Trophoblast cell (in vitro differentiated cells and primary cell): ENCODE results near the gene EEFSEC.

Source experiments
- DNase-seq, 2 donors: peaks; one replicate each; pipeline ENCODE4 v3.0.0-alpha.2; 2016
- H2AFZ ChIP-seq: 2 replicates; pipeline ENCODE4 v1.6.1; 2013; ENCODE audit warnings: low read length, moderate library complexity, mild to moderate bottlenecking; ENCODE audit not compliant: insufficient read depth, poor library complexity
- H2AK5ac ChIP-seq: 2 replicates; pipeline ENCODE4 v1.6.1; 2013; ENCODE audit warnings: mild to moderate bottlenecking, low read length
- H2BK120ac ChIP-seq: 2 replicates; pipeline ENCODE4 v1.6.1; 2013; ENCODE audit warnings: low read length, mild to moderate bottlenecking, moderate library complexity; ENCODE audit not compliant: insufficient read depth, poor library complexity
- H2BK12ac ChIP-seq: 2 replicates; pipeline ENCODE4 v1.6.1; 2013; ENCODE audit warnings: mild to moderate bottlenecking, low read length, moderate library complexity
- H2BK5ac ChIP-seq: 2 replicates; pipeline ENCODE4 v1.6.1; 2013; ENCODE audit warnings: low read length, low read depth, moderate library complexity, mild to moderate bottlenecking; ENCODE audit not compliant: poor library complexity
- H3K14ac ChIP-seq: 2 replicates; pipeline ENCODE4 v1.6.1; 2013; ENCODE audit warnings: mild to moderate bottlenecking, low read length
- H3K18ac ChIP-seq: 2 replicates; pipeline ENCODE4 v1.6.1; 2013; ENCODE audit warnings: mild to moderate bottlenecking, low read length
- H3K23ac ChIP-seq: 2 replicates; pipeline ENCODE4 v1.6.1; 2013; ENCODE audit warnings: low read length
- H3K27ac ChIP-seq: 2 replicates; pipeline ENCODE4 v1.5.1; 2013; ENCODE audit warnings: low read depth, mild to moderate bottlenecking, inconsistent platforms, low read length, moderate library complexity
- H3K27me3 ChIP-seq: 2 replicates; pipeline ENCODE4 v1.6.1; 2013; ENCODE audit warnings: inconsistent platforms, mild to moderate bottlenecking, low read length, moderate library complexity; ENCODE audit not compliant: insufficient read depth
- H3K36me3 ChIP-seq, 2 experiments: 1 replicate in 1 of 2; 2 replicates in 1 of 2; pipeline ENCODE4 v1.6.1; 2013; ENCODE audit warnings: low read length in 2 of 2, mild to moderate bottlenecking in 2 of 2, moderate library complexity in 1 of 2; ENCODE audit not compliant: insufficient read depth in 2 of 2, control insufficient read depth in 1 of 2
- H3K4ac ChIP-seq: 2 replicates; pipeline ENCODE4 v1.6.1; 2013; ENCODE audit warnings: low read depth, mild to moderate bottlenecking, low read length, moderate library complexity
- H3K4me1 ChIP-seq, 2 experiments: 1 replicate in 1 of 2; 2 replicates in 1 of 2; pipeline ENCODE4 v1.6.1; 2013; ENCODE audit warnings: low read length in 2 of 2, mild to moderate bottlenecking in 2 of 2, moderate library complexity in 1 of 2; ENCODE audit not compliant: insufficient read depth in 2 of 2, control insufficient read depth in 1 of 2
- H3K4me2 ChIP-seq: 2 replicates; pipeline ENCODE4 v1.6.1; 2013; ENCODE audit warnings: inconsistent platforms, mild to moderate bottlenecking, low read length, moderate library complexity
- H3K4me3 ChIP-seq: 2 replicates; pipeline ENCODE4 v1.5.1; 2013; ENCODE audit warnings: mild to moderate bottlenecking, low read depth, low read length, inconsistent platforms
- H3K79me1 ChIP-seq: one replicate; pipeline ENCODE4 v1.6.1; 2013; ENCODE audit warnings: low read length
- H3K79me2 ChIP-seq: 2 replicates; pipeline ENCODE4 v1.6.1; 2013; ENCODE audit warnings: low read length, mild to moderate bottlenecking; ENCODE audit not compliant: control insufficient read depth, insufficient read depth, poor library complexity
- H3K9ac ChIP-seq: 2 replicates; pipeline ENCODE4 v1.6.1; 2013; ENCODE audit warnings: mild to moderate bottlenecking, low read length
- H3K9me3 ChIP-seq: 2 replicates; pipeline ENCODE4 v1.6.1; 2013; ENCODE audit warnings: low read depth, mild to moderate bottlenecking, control low read depth, inconsistent platforms, low read length; ENCODE audit not compliant: insufficient read depth
- H4K12ac ChIP-seq: 2 replicates; pipeline ENCODE4 v1.6.1; 2013; ENCODE audit warnings: low read depth, mild to moderate bottlenecking, low read length, moderate library complexity
- H4K8ac ChIP-seq: 2 replicates; pipeline ENCODE4 v1.6.1; 2013; ENCODE audit warnings: low read depth, mild to moderate bottlenecking, low read length, moderate library complexity
- H4K91ac ChIP-seq: one replicate; pipeline ENCODE4 v1.6.1; 2013; ENCODE audit warnings: low read depth, mild to moderate bottlenecking, low read length, moderate library complexity
- WGBS: extraction: QIAGEN DNeasy Blood & Tissue Kit; methylation state at CpG from one replicate; pipeline ENCODE4 v1.1.7; 2013; ENCODE audit warnings: missing lambda C conversion rate; ENCODE audit not compliant: insufficient read length, insufficient coverage; ENCODE audit errors: extremely low coverage; 5-methylcytosine and 5-hydroxymethylcytosine counted together

The EEFSEC gene

DNA sequence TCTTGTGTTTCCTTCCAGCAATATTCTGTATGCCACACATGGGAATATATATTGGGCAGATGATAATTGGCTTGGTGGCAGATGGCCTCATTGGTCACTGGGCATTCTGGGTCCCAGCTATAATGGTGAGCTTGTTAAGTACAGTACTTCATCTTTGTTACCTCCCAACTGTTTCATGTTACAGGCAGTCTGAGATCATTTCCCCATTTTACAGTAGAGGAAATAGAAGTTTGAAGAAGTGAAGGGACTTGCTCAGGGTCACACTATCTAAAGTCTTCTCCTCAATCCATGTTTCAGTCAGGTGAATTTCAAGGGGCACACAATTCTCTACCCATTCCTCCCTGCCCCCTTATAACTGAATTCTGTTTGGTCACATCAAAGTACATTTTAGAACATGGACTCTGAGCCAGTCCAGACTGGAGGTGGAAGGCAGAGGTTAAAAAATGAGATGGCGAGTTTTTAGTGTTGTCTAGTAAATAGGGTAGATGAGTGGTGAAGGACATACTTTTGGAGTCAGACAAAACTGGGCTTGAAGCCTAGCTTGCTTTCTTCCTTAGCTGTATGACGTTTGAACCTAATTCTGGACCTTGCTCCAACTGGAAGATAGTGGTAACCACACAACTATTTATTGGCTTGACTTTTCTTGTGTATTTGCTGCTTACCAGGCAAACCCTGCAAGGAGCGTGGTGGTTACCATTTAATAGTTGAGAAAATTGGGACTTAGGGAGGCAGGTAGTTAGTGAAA, 2.5 kb downstream of the EEFSEC start:
- Histone ChIP-seq H3K9ac (no peak overlapping the region), H2AFZ (no peak overlapping the region), H3K14ac (no peak overlapping the region), H3K9me3 (no peaks in the 10 kb centered on the region), H2AK5ac (no peak overlapping the region), H4K12ac (no peak overlapping the region), H3K18ac (no peak overlapping the region), H3K4me2 (no peak overlapping the region), H2BK120ac (no peak overlapping the region), H3K27me3 (no peaks in the 10 kb centered on the region), H3K79me2 (no peaks in the 10 kb centered on the region), H4K91ac (no peak overlapping the region), H3K36me3 (no peaks in the 10 kb centered on the region), H3K4me3 (no peak overlapping the region), H2BK12ac (no peak overlapping the region), H3K79me1 (peaks cover 5% of the 10 kb centered on the region), H2BK5ac (no peak overlapping the region), H4K8ac (no peak overlapping the region), H3K23ac (no peak overlapping the region), H3K4me1 (no peaks in the 10 kb centered on the region), H3K27ac (no peak overlapping the region), H3K4ac (no peak overlapping the region)
- DNase-seq = no peak
- no CpG with 5 or more reads among the region's 3 CpGs for WGBS

DNA sequence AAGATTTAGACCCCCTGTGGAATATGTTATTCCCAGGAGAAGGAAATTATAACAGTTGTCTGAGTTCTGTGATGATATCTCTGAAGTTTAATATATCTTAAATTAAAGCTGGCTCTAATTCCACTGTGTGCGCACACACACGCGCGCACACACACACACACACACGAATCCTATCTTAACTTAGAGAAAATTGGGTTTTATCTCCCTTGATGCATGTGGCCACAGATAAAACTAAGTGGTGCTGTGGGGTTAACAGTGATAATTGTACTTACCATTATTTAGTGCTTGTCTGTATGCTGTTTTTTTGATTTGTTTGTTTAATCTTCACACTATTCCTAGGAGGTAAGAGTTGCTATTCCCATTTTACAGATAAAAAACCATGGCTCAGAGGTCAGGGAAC, 7.4 kb downstream of the EEFSEC start:
- Histone ChIP-seq H4K8ac (no peak overlapping the region), H3K36me3 (no peaks in the 10 kb centered on the region), H3K9me3 (peaks cover 6% of the 10 kb centered on the region), H3K4me3 (no peak overlapping the region), H3K27ac (no peak overlapping the region), H3K4me1 (no peaks in the 10 kb centered on the region), H3K14ac (no peak overlapping the region), H2BK5ac (no peak overlapping the region), H3K79me1 (no peaks in the 10 kb centered on the region), H3K23ac (no peak overlapping the region), H3K4me2 (no peak overlapping the region), H4K12ac (no peak overlapping the region), H2BK12ac (no peak overlapping the region), H2BK120ac (no peak overlapping the region), H4K91ac (no peak overlapping the region), H3K18ac (no peak overlapping the region), H2AFZ (no peak overlapping the region), H2AK5ac (no peak overlapping the region), H3K9ac (no peak overlapping the region), H3K4ac (no peak overlapping the region), H3K27me3 (no peaks in the 10 kb centered on the region), H3K79me2 (no peaks in the 10 kb centered on the region)
- DNase-seq = no peak
- WGBS = no CpG with 5 or more reads among the region's 5 CpGs

DNA sequence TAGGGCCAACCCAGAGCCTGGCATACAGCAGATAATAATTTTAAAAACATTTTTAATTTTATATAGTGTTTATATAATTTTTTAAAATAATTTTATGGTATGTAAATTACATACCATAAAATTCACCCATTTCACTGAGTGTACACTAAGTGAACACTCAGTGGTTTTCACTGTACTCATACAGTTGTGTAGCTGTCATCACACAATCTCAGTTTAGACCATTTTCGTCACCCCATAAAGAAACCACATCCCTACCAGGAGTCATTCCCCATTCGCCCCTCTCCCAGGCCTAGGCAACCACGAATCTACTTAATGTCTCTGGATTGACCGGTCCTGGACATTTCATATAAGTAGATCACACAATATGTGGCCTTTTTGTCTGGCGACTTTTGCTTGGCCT, 10.2 kb downstream of the EEFSEC start:
- Histone ChIP-seq H3K4ac (no peak overlapping the region), H2BK5ac (no peak overlapping the region), H4K8ac (no peak overlapping the region), H4K91ac (no peak overlapping the region), H3K27ac (no peak overlapping the region), H2AK5ac (no peak overlapping the region), H3K36me3 (no peaks in the 10 kb centered on the region), H4K12ac (no peak overlapping the region), H3K79me1 (no peaks in the 10 kb centered on the region), H3K9me3 (peaks cover 6% of the 10 kb centered on the region), H3K4me2 (no peak overlapping the region), H3K14ac (no peak overlapping the region), H3K27me3 (no peaks in the 10 kb centered on the region), H3K9ac (no peak overlapping the region), H2BK120ac (no peak overlapping the region), H2AFZ (no peak overlapping the region), H3K23ac (no peak overlapping the region), H3K4me3 (no peak overlapping the region), H3K4me1 (peaks cover 0 to 3% of the 10 kb centered on the region in 2 experiments), H2BK12ac (no peak overlapping the region), H3K18ac (no peak overlapping the region), H3K79me2 (no peaks in the 10 kb centered on the region)
- DNase-seq = no peak
- WGBS = no CpG with 5 or more reads among the region's 5 CpGs

DNA sequence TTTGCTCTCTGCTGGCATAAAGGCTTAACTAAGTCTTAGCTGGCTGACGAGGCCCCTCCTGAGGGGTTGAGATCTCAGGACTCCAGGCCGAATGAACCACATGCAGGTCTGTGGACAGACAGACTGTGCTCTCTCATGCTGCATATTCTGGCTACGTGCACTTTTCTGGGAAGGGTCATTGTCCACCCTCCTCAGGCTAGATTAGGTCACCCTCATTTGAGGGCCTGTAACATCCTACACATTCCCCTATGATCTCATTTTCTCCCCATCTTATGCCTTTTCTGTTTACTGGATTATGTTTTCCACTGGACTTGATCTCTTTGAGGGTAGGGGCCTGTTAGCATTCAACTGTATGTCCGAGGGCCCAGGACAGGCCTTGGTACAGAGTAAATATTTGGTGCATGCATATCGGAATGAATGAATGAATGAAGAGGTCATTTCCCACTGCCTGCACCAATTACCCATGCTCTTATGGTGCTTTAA, 13.7 kb downstream of the EEFSEC start:
- no peak overlapping the region for H4K8ac ChIP-seq
- no peak overlapping the region for H3K27ac ChIP-seq
- no peak overlapping the region for H3K4me3 ChIP-seq
- no peak overlapping the region for H4K12ac ChIP-seq
- no peak overlapping the region for H2AFZ ChIP-seq
- no peak overlapping the region for H3K4ac ChIP-seq
- peaks cover 0 to 3% of the 10 kb centered on the region in 2 experiments for H3K4me1 ChIP-seq
- H2AK5ac ChIP-seq = no peak overlapping the region
- H3K79me1 ChIP-seq = no peaks in the 10 kb centered on the region
- no peaks in the 10 kb centered on the region for H3K36me3 ChIP-seq
- no peak overlapping the region for H4K91ac ChIP-seq
- H2BK120ac ChIP-seq = no peak overlapping the region
- no CpG with 5 or more reads among the region's 5 CpGs for whole genome bisulfite sequencing
- no peak for DNase-seq
- no peak overlapping the region for H2BK5ac ChIP-seq
- H3K23ac ChIP-seq = no peak overlapping the region
- no peaks in the 10 kb centered on the region for H3K79me2 ChIP-seq
- H3K9ac ChIP-seq = no peak overlapping the region
- no peak overlapping the region for H3K18ac ChIP-seq
- peaks cover 6% of the 10 kb centered on the region for H3K9me3 ChIP-seq
- no peak overlapping the region for H3K4me2 ChIP-seq
- no peaks in the 10 kb centered on the region for H3K27me3 ChIP-seq
- H2BK12ac ChIP-seq = no peak overlapping the region
- H3K14ac ChIP-seq = no peak overlapping the region
